CD1c-positive myeloid dendritic cell (primary cell): Measurements from ENCODE around the gene SH3BGRL2.
A peak's percentile ranks its signal among the peaks of the same experiment; 100 is the strongest.

Experiments
- DNase-seq: peaks from one replicate; pipeline ENCODE4 v3.0.0-alpha.2; 2016; ENCODE audit errors: extremely low spot score

The SH3BGRL2 gene

DNA sequence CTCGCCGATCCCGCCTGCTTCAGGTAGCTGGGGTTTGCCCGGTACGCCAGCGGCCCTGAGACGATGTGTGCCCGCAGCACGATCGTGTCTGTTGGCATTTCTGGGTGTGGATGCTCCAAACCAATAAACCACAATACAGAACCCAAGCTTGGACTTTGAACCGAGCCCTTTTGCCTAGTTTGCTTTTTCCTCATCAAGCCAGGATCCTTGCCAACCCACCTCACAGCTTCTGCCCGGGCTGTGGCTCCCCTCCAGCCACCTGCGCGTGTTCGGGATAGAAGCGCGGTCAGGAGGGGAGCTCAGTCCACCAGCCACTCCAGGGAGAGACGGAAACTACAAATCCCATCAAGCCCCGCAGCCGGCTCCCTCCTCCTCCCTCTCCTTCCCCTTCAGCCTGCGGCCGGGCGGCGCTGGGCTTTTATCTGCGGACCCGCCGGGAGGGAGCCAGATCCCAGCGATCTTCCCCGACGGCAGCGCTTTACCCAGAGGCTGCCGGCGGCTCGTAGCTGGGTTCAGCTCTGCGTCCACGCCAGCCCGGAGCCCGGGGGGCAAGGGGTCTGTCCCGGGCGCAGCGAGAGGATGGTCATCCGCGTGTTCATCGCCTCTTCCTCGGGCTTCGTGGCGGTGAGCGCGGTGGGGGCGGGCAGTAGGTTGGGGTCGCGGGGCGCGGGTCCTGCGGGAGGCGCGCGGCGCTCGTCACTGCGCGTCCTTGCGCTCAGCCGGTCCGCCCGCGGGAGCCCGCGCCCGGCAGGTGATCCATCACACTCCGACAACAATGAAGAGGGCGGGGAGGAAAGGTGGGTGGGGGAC is at the start of gene SH3BGRL2:
Gene SH3BGRL2 (plus strand): TSS at position 447 of the 810 bp plus-strand sequence. CDS start 133 bp downstream, at position 580.
- DNase-seq, result peak; percentile 52

GRCh38 chr6:79584332-79584731 is 46.8 kb upstream of the SH3BGRL2 start:
- no peak for DNase-seq

GRCh38 chr6:79586548-79586947 is 44.6 kb upstream of the SH3BGRL2 start:
- DNase-seq, result peak; percentile 6

DNA sequence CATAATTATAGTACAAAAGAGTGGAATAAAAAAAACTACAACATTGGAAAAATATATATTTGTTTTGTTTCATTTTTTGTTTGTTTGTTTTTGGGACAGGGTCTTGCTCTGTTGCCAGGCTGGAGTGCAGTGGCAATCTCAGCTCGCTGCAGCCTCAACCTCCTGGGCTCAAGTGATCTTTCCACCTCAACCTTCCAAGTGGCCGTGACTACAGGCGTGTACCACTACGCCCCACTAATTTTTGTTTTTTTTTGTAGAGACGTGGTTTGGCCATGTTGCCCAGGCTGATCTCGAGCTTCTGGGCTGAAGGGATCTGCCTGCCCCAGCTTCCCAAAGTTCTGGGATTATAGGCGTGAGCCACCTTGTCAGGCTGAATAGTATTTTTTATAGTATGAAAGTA is 41.4 kb upstream of the SH3BGRL2 start:
- DNase-seq, result no peak

DNA sequence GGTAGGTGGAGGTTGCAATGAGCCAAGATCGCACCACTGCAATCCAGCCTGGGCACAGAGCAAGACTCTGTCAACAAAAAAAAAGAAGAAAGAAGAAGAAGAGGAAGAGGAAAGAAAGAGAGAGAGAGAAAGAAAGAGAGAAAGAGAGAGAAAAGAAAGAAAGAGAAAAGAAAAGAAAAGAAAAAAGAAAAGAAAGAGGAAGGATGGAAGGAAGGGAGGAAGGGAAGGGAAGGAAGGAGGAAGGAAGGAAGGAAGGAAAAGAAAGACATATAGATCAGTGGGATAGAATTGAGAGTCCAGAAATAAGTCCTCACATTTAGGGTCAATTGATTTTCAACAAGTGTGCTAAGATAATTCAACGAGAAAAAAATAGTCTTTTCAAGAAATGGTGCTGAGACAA is 34.0 kb upstream of the SH3BGRL2 start:
- no peak for DNase-seq

- no peak for DNase-seq
Measured at GRCh38 chr6:79598012-79598411, 33.1 kb upstream of the SH3BGRL2 start.

- DNase-seq, result no peak
Measured at GRCh38 chr6:79599725-79600259, 31.3 kb upstream of the SH3BGRL2 start.

GRCh38 chr6:79600313-79600712 is 30.8 kb upstream of the SH3BGRL2 start:
- no peak for DNase-seq

DNA sequence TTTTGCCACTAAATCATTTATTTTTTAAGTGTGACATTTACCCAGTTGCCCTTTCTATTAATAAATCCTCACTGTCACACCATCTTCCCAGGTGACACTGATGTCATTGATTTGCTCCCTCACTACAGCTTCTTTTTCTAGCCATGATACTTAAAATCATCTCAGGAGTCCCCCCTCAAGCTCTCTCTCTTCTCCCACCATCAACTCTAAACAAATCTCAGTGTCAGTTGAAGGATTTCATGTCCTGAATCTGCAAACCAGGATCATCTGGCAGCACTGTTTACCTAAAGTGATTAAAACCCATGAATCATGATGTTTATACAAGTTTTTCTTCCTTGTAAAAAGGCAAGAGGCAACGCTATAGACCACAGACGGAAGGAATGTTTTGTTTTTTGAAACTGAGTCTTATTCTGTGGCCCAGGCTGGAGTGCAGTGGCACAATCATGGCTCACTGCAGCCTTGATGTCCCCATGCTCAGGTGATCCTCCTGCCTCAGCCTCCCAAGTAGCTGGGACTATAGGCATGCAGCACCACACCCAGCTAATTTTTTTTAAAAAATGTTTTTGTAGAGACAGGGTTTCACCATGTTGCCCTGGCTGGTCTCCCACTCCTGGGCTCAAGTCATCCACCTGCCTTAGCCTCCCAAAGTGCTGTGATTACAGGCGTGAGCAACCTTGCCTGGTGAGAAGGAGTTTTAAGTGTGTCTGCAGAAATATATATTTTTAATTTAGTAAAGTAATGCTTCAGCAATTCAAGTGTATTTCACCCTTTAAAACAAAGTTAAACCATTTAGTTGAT is 30.1 kb upstream of the SH3BGRL2 start:
- DNase-seq, result no peak

DNA sequence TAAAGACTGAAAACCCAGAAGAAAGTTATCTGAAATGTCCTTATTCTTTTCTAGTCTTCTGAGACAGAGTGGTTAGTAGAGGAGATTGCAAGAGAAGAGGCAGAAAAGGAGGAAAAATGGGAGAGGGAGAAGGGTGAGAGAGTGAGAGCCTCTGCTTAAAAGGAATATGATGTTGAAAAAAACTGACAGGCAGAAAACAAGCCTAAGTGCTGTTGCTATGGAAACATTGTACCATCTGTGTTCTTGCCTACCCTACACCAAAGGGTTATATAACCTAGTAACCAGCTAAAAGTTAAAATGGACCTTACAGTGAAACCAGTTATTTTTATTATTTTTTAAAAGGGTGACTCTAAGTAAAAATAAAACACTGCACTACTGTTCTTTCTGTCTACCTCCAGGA is 28.3 kb upstream of the SH3BGRL2 start:
- DNase-seq, result no peak

GRCh38 chr6:79604583-79605037 is 26.5 kb upstream of the SH3BGRL2 start:
- no peak for DNase-seq

DNA sequence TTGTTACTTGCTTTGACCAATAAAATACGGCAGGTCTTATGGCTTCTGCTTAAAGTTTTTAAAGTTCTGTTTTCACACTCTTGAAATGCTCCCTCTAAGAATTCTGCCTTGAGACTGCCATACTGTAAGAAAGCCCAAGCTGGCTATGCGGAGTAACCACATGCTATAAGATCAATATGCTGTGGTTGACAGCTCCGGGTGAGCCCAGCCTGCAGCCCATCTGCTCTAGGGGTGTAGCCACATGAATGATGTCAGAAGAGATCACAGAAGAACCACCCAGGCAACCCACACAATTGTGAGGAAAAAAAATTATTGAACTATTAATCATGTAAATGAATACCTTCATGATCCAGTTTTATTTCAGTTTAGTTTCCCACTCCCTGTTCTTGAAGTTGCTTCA is 26.1 kb upstream of the SH3BGRL2 start:
- no peak for DNase-seq

GRCh38 chr6:79605968-79606764 is 25.0 kb upstream of the SH3BGRL2 start:
- DNase-seq, result no peak

DNA sequence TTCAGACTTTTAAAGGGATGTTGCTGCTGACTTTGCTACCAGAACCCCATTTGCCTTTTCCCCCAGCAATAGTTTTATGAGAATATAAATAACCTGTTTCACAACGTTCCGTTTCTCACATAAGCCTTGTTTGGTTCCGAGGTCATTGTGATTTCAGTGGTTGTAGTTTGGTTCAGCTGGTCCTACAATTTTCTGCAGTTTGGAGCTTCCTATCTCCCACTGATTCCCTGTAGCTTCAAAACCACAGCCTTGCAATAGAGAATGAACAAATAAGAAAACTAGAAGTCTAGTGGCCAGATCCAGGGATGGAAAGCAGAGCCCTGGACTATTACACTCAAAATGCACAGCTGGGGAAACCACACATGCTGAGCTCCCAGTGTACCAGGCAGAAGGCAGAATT is 24.1 kb upstream of the SH3BGRL2 start:
- DNase-seq, result no peak

GRCh38 chr6:79608334-79609224 is 22.6 kb upstream of the SH3BGRL2 start:
- DNase-seq, result no peak

- no peak for DNase-seq
Measured at GRCh38 chr6:79609225-79609595, 21.9 kb upstream of the SH3BGRL2 start.

GRCh38 chr6:79610306-79611009 is 20.7 kb upstream of the SH3BGRL2 start:
- DNase-seq, result no peak

DNA sequence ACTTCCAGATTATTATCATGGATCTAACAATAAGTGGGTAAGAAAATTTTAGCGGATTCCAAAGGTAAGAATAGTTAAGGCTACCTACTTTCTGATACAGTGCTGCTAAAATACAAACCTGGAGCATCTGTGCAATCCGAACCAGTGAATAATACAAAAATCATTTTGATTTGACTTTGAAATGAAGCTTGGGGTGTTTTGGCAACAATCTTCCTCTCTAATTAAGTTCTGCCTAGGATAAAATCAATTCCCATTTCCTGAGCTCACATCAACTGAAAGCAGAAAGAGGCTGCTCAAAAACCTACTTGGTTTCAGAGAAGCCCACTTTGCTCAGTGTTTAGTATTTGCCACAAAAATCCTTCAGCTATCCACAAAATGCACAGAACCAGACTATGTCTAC is 18.7 kb upstream of the SH3BGRL2 start:
- no peak for DNase-seq

- no peak for DNase-seq
Measured at GRCh38 chr6:79612918-79613317, 18.2 kb upstream of the SH3BGRL2 start.

DNA sequence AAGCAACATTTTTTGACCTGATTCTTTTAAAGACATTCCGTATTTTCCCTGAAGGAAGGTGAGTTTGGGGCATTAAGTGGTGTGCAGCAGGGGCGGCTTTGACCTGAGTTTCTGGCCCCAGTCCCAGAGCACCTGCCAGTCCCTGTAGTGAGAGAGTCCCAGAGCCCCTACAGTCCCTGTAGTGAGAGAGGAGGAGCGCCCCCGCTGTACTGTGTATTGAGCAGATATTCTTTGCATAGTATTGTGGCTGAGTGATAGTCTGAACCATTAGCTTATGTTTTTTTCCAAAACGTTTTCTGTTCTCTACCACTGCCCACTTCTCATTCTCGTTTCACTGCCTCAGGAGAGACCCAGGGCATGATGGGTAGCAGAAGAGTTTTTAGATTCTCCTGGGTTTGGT is 17.2 kb upstream of the SH3BGRL2 start:
- DNase-seq, result no peak
